ENCODE results near the gene ATP6V0E2. TPM values are rescaled to one million over a fixed set of nuclear protein-coding genes. Genes with fewer than 3 reads are reported as not detected.

Gene ATP6V0E2
- total RNA-seq, 1 experiment from 2014 or later = 19.0 TPM

- Mint-ChIP-seq H3K9me3 (no peaks in the 10 kb centered on the region), H3K27me3 (ENCODE audit: low read depth) (peaks cover 9% of the 10 kb centered on the region), H3K4me3 (no peak overlapping the region; a peak in 2 of 5 replicates), H3K4me1 (peaks cover 23 to 25% of the 10 kb centered on the region in 2 experiments), H3K36me3 (ENCODE audit: insufficient read depth in 1 of 3, low read depth in 3 of 3) (no peaks in the 10 kb centered on the region; a peak in 1 of 7 replicates), H3K27ac (no peak overlapping the region)
- Histone ChIP-seq H3K18ac (ENCODE audit: insufficient read length, low read depth, low read length) (no peak overlapping the region), H3K79me2 (ENCODE audit: insufficient read depth, low read length) (no peaks in the 10 kb centered on the region; the same call in 1 of the 2 replicates), H4K91ac (ENCODE audit: insufficient read length, low read depth, low read length) (no peak overlapping the region), H3T11ph (ENCODE audit: low read length) (no peak overlapping the region), H2BK120ac (ENCODE audit: low read depth, low read length, poor library complexity, severe bottlenecking) (no peak overlapping the region), H4K8ac (replicated peaks; ENCODE audit: insufficient read length, low read depth, low read length) (no peak overlapping the region), H3K4me1 (ENCODE audit: insufficient read depth, low read length) (peaks cover 6% of the 10 kb centered on the region; the same call in 1 of the 2 replicates), H3K4me2 (ENCODE audit: insufficient read depth, insufficient read length, low read length) (no peak overlapping the region), H3K9ac (ENCODE audit: extremely low read depth, insufficient read length, low read length) (no peak overlapping the region), H2BK12ac (ENCODE audit: insufficient read length, low read depth, low read length) (no peak overlapping the region), H3K27me3 (ENCODE audit: insufficient read depth, low read length) (no peaks in the 10 kb centered on the region), H3K23me2 (ENCODE audit: insufficient read length, low read depth, low read length, poor library complexity, severe bottlenecking) (peaks cover 5% of the 10 kb centered on the region), H2BK5ac (ENCODE audit: insufficient read length, low read length) (no peak overlapping the region), H3K4ac (ENCODE audit: low read depth, low read length) (no peak overlapping the region), H3K14ac (ENCODE audit: insufficient read depth, low read length) (no peak overlapping the region), H4K20me1 (ENCODE audit: control insufficient read depth, insufficient read depth, insufficient read length) (no peaks in the 10 kb centered on the region), H2AFZ (ENCODE audit: low read length) (no peak overlapping the region), H2BK15ac (ENCODE audit: low read depth, low read length) (no peak overlapping the region), H3K23ac (ENCODE audit: insufficient read length, low read depth, low read length) (no peak overlapping the region), H3K56ac (ENCODE audit: insufficient read length, low read depth, low read length) (no peak overlapping the region), H2AK5ac (ENCODE audit: insufficient read length, low read length) (no peak overlapping the region), H3K9me3 (ENCODE audit: control insufficient read depth, low read depth, low read length) (no peaks in the 10 kb centered on the region), H2BK20ac (ENCODE audit: low read depth, low read length, poor library complexity, severe bottlenecking) (no peak overlapping the region), H3K27ac (ENCODE audit: insufficient read length, low read depth, low read length) (no peak overlapping the region), H4K5ac (ENCODE audit: insufficient read length, low read depth, low read length) (no peak overlapping the region), H3K79me1 (ENCODE audit: insufficient read depth, low read depth, low read length, poor library complexity, severe bottlenecking) (no peaks in the 10 kb centered on the region)
- WGBS (ENCODE audit: extremely low coverage, insufficient read length, low lambda C conversion rate) = no CpG with 5 or more reads among the region's 16 CpGs
- peak; percentile 34; the same call in 1 of the 3 replicates for TF ChIP-seq CTCF (conservative IDR thresholded peaks at IDR 0.05)
- no peak for DNase-seq
Observed at GRCh38 chr7:149850007-149850594, 23.7 kb upstream of the ATP6V0E2 start.
